GM12801 (cell line): ENCODE measurements around the gene SLC7A4.

Source experiments
- TF ChIP-seq, protein P1 (sequence below): IDR thresholded peaks from one replicate; pipeline ENCODE4 v1.5.1; 2011; ENCODE audit warnings: control low read depth; ENCODE audit not compliant: insufficient read length; ENCODE audit errors: extremely low read depth

The SLC7A4 gene

DNA sequence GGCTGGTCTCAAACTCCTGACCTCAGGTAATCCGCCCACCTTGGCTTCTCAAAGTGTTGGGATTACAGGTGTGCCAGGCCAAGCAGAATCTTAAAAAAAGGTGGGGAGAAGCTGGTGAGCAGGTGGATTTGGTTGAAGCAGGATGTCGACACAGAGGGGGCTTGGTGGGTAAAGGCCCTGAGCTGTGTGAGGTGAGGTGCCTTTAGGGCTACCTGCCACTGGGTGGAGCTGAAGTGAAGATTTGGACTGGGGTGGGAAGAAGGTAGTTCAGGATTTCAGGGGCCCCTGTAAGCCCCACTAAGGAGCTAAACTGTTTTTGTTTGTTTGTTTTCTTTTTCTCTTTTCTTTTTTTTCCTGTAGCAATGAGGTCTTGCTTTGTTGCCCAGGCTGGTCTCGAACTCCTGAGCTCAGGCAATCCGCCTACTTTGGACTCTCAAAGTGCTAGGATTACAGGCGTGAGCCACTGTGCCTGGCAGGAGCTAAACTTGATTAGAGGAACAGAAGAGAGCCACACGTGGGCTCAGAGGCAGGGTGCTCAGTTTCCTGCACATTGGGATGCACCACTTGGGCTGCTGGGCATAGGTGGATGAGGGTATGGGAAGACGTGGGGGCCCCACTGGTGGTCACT is 11.4 kb downstream of the SLC7A4 start:
- TF ChIP-seq, protein P1, sequence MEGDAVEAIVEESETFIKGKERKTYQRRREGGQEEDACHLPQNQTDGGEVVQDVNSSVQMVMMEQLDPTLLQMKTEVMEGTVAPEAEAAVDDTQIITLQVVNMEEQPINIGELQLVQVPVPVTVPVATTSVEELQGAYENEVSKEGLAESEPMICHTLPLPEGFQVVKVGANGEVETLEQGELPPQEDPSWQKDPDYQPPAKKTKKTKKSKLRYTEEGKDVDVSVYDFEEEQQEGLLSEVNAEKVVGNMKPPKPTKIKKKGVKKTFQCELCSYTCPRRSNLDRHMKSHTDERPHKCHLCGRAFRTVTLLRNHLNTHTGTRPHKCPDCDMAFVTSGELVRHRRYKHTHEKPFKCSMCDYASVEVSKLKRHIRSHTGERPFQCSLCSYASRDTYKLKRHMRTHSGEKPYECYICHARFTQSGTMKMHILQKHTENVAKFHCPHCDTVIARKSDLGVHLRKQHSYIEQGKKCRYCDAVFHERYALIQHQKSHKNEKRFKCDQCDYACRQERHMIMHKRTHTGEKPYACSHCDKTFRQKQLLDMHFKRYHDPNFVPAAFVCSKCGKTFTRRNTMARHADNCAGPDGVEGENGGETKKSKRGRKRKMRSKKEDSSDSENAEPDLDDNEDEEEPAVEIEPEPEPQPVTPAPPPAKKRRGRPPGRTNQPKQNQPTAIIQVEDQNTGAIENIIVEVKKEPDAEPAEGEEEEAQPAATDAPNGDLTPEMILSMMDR: no peak

DNA sequence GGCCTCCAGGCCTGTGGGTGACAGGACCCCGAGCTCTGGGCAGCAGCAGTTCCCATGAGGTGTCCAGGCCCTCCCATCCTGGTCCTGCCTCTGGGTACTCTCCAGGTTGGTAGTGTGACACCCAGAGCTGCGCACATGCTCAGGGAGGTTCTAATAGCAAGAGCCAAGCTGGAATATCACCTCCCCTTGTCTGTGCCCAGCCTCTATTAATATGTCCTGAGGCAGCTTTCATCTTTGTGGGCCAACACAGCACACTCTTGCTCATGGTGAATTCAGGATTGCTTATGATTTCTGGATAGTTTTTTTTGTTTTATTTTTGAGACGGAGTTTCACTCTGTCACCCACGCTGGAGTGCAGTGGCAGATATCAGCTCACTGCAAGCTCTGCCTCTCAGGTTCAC is 14.0 kb downstream of the SLC7A4 start:
- TF ChIP-seq, protein P1: no peak

DNA sequence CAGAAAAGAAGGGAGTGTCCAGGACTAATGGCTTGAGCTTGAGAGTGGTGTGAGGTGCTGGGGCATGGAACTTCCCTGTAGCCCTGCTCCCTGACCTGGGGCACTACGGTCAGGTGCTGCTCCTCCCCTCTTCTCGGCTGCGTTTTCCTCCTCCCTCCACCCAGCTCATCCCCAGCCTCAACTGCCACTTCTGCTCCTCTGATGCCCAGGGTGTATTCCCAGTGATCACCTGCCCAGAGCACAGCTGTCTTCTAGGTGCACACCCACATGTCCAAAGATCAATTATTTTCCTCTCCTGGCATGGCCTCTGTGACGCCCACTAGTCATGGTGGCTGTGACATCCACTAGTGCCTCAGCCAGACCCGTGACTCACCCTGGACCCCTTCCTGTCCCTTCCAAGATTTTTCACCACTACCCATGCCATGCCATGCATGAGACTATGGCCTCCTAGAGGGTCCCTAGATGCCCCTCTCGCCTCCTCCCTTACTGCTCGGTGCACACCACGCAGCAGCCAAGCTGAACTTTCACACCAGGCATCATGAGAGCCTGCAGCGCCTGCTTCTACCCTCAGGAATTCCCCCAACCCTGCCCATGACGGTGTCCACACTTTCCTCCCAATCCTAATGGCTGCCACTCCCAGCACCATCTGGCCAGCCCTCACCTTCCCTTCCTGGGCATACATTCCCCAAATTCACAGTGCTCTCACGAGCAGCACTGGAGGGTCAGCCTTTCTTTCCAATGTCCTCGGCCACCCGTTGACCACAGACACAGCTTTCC is 15.5 kb downstream of the SLC7A4 start:
- TF ChIP-seq, protein P1: no peak

DNA sequence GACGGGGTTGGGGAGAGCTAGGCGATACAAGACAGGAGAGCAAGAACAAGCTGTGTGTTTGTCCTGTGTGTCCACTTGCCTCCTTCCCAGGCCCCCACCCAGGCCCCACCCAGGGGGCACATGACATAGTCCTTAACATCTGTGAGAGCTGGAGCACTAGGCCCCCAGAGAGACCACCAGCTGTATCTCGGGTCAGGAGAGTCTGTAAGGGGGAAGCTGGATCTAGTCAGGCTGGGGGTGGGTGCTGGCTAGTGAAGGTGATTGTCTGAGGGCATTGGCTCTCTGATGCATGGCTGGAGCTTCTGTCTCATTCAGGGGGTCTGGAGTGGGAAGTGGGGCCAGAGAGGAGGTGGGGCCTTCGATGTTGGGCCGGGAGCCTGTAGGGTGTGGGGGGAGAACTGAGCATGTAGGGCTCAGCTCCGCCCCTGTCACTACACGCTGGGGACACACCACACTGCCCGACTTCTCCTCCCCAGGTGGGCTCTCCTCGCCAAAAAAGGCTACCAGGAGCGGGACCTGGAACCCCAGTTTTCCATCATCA is 16.8 kb downstream of the SLC7A4 start:
- TF ChIP-seq, protein P1: no peak

DNA sequence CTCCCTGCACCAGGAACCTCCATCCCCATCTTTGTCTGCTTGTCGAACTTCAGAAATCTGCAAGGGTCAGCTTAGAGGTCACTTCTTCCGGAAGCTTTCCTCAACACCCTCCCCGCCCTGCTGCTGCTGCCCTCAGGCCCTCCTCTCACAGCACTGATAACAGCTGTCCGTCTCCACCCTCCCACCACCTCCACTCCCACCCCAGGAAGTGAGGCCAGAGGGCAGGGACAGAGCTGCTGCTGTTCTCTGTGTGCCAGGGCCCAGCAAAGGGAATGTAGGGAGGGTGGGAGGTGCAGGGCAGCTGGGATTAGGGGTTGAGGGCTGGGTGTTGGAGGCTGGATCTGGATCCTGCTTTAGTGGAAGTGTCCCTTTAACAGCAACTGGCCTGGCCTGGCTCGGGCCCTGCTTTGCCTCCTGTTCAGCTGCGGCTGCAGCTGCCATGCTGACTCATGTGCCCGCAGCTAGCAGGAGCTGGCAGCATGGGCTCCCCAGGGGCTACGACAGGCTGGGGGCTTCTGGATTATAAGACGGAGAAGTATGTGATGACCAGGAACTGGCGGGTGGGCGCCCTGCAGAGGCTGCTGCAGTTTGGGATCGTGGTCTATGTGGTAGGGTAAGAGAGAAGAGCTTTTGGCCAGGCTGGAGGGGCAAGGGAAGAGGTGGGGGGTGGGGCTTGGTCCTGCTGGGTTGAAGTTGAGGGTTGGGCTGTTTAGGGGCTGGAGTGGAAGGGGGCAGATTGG is 17.5 kb downstream of the SLC7A4 start, which contains the start of gene P2RX6:
P2RX6 (plus strand) TSS at position 440 of the 740 bp plus-strand sequence; CDS start at position 450, 10 bp downstream.
- TF ChIP-seq, protein P1: no peak

DNA sequence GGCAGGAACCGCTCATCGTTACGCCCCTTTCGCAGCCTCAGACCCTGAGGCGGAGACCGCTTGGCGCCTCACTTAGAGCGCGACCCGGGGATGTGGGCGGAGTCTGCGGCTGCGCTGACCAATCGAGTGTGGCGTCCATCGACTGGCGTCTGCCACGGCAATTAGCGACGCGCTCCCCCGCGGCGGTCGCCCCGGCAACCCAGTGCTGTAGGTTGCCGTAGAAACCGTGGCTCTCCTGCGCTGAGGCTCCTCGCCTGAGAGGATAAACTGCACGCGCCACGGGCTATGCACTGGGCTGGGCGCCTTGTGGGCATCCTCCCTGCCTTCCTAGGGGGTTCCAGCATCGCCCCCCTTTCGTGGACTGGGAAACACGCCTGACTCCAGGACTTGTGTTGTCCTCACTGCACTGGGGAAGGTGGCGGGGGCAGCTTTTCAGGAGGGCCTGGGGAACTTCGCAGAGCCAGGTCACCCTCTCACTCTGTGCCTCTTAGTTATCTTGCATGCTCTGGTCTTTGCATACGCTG is 18.1 kb downstream of the SLC7A4 start:
- TF ChIP-seq, protein P1: no peak
